ENCODE measurements around the gene MEA1.
A peak's percentile ranks its signal among the peaks of the same experiment; 100 is the strongest.
"Not testable (repeated sequence)": the region's sequence is repeated elsewhere in the genome, so short reads cannot be mapped to it uniquely, and the experiment has no call there.

MEA1 gene

GRCh38 chr6:43041475-43041874, 27.7 kb upstream of the MEA1 start:
- H3K4me3 ChIP-seq (ENCODE audit: low read depth, low read length); DNase-seq (ENCODE audit: low read depth): not testable (repeated sequence)

GRCh38 chr6:43040542-43041257, 27.0 kb upstream of the MEA1 start:
- H3K4me3 ChIP-seq (ENCODE audit: low read depth, low read length), result no peak overlapping the region
- DNase-seq (ENCODE audit: low read depth), result no peak

GRCh38 chr6:43038727-43039126, 25.0 kb upstream of the MEA1 start:
- no peak for DNase-seq (ENCODE audit: low read depth)
- H3K4me3 ChIP-seq (ENCODE audit: low read depth, low read length), result no peak overlapping the region

- H3K4me3 ChIP-seq (ENCODE audit: low read depth, low read length), result no peak overlapping the region
- no peak for DNase-seq (ENCODE audit: low read depth)
Observed at GRCh38 chr6:43037706-43038105, 24.0 kb upstream of the MEA1 start.

GRCh38 chr6:43037197-43037596, 23.5 kb upstream of the MEA1 start:
- H3K4me3 ChIP-seq (ENCODE audit: low read depth, low read length), result no peak overlapping the region
- no peak for DNase-seq (ENCODE audit: low read depth)

GRCh38 chr6:43036712-43037111, 23.0 kb upstream of the MEA1 start:
- H3K4me3 ChIP-seq (ENCODE audit: low read depth, low read length), result no peak overlapping the region
- DNase-seq (ENCODE audit: low read depth), result no peak

GRCh38 chr6:43035495-43036194, 21.9 kb upstream of the MEA1 start:
- H3K4me3 ChIP-seq (ENCODE audit: low read depth, low read length), result no peak overlapping the region

GRCh38 chr6:43034190-43034525, 20.4 kb upstream of the MEA1 start:
- no peak overlapping the region for H3K4me3 ChIP-seq (ENCODE audit: low read depth, low read length)
- no peak for DNase-seq (ENCODE audit: low read depth)

More at GRCh38 chr6:43035495-43036194, 21.9 kb upstream of the MEA1 start:
- no peak for DNase-seq (ENCODE audit: low read depth)

GRCh38 chr6:43033496-43034189, 19.9 kb upstream of the MEA1 start:
- no peak overlapping the region for H3K4me3 ChIP-seq (ENCODE audit: low read depth, low read length)
- no peak for DNase-seq (ENCODE audit: low read depth)

- H3K4me3 ChIP-seq (ENCODE audit: low read depth, low read length), result no peak overlapping the region
- DNase-seq (ENCODE audit: low read depth), result no peak
Observed at GRCh38 chr6:43032326-43032725, 18.6 kb upstream of the MEA1 start.

- no peak for DNase-seq (ENCODE audit: low read depth)
- H3K4me3 ChIP-seq (ENCODE audit: low read depth, low read length), result no peak overlapping the region
Observed at GRCh38 chr6:43029120-43029519, 15.4 kb upstream of the MEA1 start.

- no peak overlapping the region for H3K4me3 ChIP-seq (ENCODE audit: low read depth, low read length)
- no peak for DNase-seq (ENCODE audit: low read depth)
Observed at GRCh38 chr6:43026365-43026764, 12.6 kb upstream of the MEA1 start.

GRCh38 chr6:43024436-43024835, 10.7 kb upstream of the MEA1 start:
- DNase-seq (ENCODE audit: low read depth), result no peak

GRCh38 chr6:43021270-43022047, 7.7 kb upstream of the MEA1 start, which contains the start of gene RRP36:
TSS of gene RRP36 (plus strand) at chr6:43021623. CDS start at chr6:43021655, 32 bp downstream.
- no peak for DNase-seq (ENCODE audit: low read depth)
- peak within 1 kb of the TSS; percentile 98 for H3K4me3 ChIP-seq (ENCODE audit: low read depth, low read length)

More at GRCh38 chr6:43024436-43024835, 10.7 kb upstream of the MEA1 start:
- no peak overlapping the region for H3K4me3 ChIP-seq (ENCODE audit: low read depth, low read length)

- H3K4me3 ChIP-seq (ENCODE audit: low read depth, low read length), result peak overlapping the region; percentile 98
- DNase-seq (ENCODE audit: low read depth), result no peak
Observed at GRCh38 chr6:43020847-43021246, 7.1 kb upstream of the MEA1 start.

GRCh38 chr6:43020052-43020705, 6.4 kb upstream of the MEA1 start:
- H3K4me3 ChIP-seq (ENCODE audit: low read depth, low read length), result no peak overlapping the region
- no peak for DNase-seq (ENCODE audit: low read depth)

- no peak overlapping the region for H3K4me3 ChIP-seq (ENCODE audit: low read depth, low read length)
Observed at GRCh38 chr6:43019152-43019551, 5.4 kb upstream of the MEA1 start.

GRCh38 chr6:43016943-43017334, 3.2 kb upstream of the MEA1 start:
- no peak overlapping the region for H3K4me3 ChIP-seq (ENCODE audit: low read depth, low read length)
- DNase-seq (ENCODE audit: low read depth), result no peak

More at GRCh38 chr6:43019152-43019551, 5.4 kb upstream of the MEA1 start:
- DNase-seq (ENCODE audit: low read depth), result no peak
